K562 (cell line): ENCODE measurements around the gene APLF. TPM values are rescaled to one million over a fixed set of nuclear protein-coding genes. Genes with fewer than 3 reads are reported as not detected.

Source experiments
- BDP1 ChIP-seq: IDR thresholded peaks from 3 replicates; pipeline ENCODE4 v1.6.1; 2011; ENCODE audit not compliant: insufficient read length, insufficient read depth
- BRD9 ChIP-seq: fragments of 450-650 bp; IDR thresholded peaks from 2 replicates; pipeline ENCODE4 v1.6.1; 2018; ENCODE audit warnings: low read depth; ENCODE audit not compliant: partially characterized antibody
- DNMT1 ChIP-seq: fragments of 450-650 bp; IDR thresholded peaks from 2 replicates; pipeline ENCODE4 v1.6.1; 2016; ENCODE audit warnings: antibody characterized with exemption, mild to moderate bottlenecking
- EGR1 ChIP-seq: fragments of 450-650 bp; conservative IDR thresholded peaks from 2 replicates; pipeline ENCODE4 v1.6.1; 2017; ENCODE audit warnings: mild to moderate bottlenecking
- ERF ChIP-seq: fragments of 450-650 bp; formaldehyde crosslinking; IDR thresholded peaks from 2 replicates; pipeline ENCODE4 v1.4.0; 2020; ENCODE audit warnings: mild to moderate bottlenecking, mixed read lengths
- HMGN3 ChIP-seq: IDR thresholded peaks from 2 replicates; pipeline ENCODE4 v1.6.1; 2011; ENCODE audit warnings: borderline replicate concordance, low read depth, mild to moderate bottlenecking, mixed read lengths, low read length; ENCODE audit not compliant: insufficient read length; ENCODE audit errors: extremely low read depth
- KDM5B ChIP-seq: fragments of 200-600 bp; sonication (generic); IDR thresholded peaks from 2 replicates; pipeline ENCODE4 v1.6.1; 2012; ENCODE audit warnings: low read depth, mild to moderate bottlenecking, moderate library complexity, low read length, control low read depth, inconsistent platforms; ENCODE audit not compliant: insufficient replicate concordance
- KHSRP ChIP-seq: fragments of 450-650 bp; IDR thresholded peaks from 2 replicates; pipeline ENCODE4 v1.6.1; 2017
- MAFF ChIP-seq: IDR thresholded peaks from 2 replicates; pipeline ENCODE4 v1.6.1; 2012; ENCODE audit warnings: low read length, improper control_type of control experiment
- MTA1 ChIP-seq: fragments of 450-650 bp; IDR thresholded peaks from 2 replicates; pipeline ENCODE4 v1.6.1; 2017; ENCODE audit warnings: borderline replicate concordance
- MXI1 ChIP-seq: IDR thresholded peaks from 2 replicates; pipeline ENCODE4 v1.6.1; 2011; ENCODE audit warnings: low read depth, mild to moderate bottlenecking, improper control_type of control experiment, low read length
- NKRF ChIP-seq: fragments of 450-650 bp; IDR thresholded peaks from 2 replicates; pipeline ENCODE4 v1.6.1; 2016; ENCODE audit warnings: borderline replicate concordance
- POU5F1 ChIP-seq: fragments of 150-350 bp; IDR thresholded peaks from 2 replicates; pipeline ENCODE4 v1.6.1; 2014; ENCODE audit warnings: borderline replicate concordance, low read length, low read depth, mild to moderate bottlenecking; ENCODE audit not compliant: partially characterized antibody
- PREB ChIP-seq: sonication (generic); formaldehyde crosslinking; IDR thresholded peaks from 2 replicates; pipeline ENCODE4 v1.8.1; 2023; ENCODE audit warnings: mild to moderate bottlenecking, missing genetic modification reagents
- RBM17 ChIP-seq: fragments of 200-400 bp; formaldehyde crosslinking; IDR thresholded peaks from 2 replicates; pipeline ENCODE4 v1.6.1; 2017; ENCODE audit warnings: low read depth, mild to moderate bottlenecking, low read length, borderline replicate concordance
- TCF3 ChIP-seq: sonication (generic); formaldehyde crosslinking; IDR thresholded peaks from 2 replicates; pipeline ENCODE4 v1.4.0; 2020; ENCODE audit warnings: mild to moderate bottlenecking, missing genetic modification reagents
- U2AF2 ChIP-seq: fragments of 200-400 bp; formaldehyde crosslinking; optimal IDR thresholded peaks from 2 replicates; pipeline ENCODE3; 2017; ENCODE audit warnings: low read depth, mild to moderate bottlenecking, low read length
- ZNF134 ChIP-seq: fragments of 250-450 bp; sonication (Bioruptor Pico); conservative IDR thresholded peaks from 2 replicates; pipeline ENCODE4 v1.4.0; 2020
- ZNF24 ChIP-seq: fragments of 450-650 bp; IDR thresholded peaks from 2 replicates; pipeline ENCODE4 v1.6.1; 2016
- ZNF384 ChIP-seq: IDR thresholded peaks from 2 replicates; pipeline ENCODE4 v1.6.1; 2012; ENCODE audit warnings: low read depth, low read length, improper control_type of control experiment
- ZNF830 ChIP-seq: fragments of 250-450 bp; sonication (Bioruptor Pico); IDR thresholded peaks from 2 replicates; pipeline ENCODE4 v1.5.0; 2021; ENCODE audit warnings: mild to moderate bottlenecking
- polyA plus RNA-seq, 8 experiments: library from polyadenylated mRNA; depleted of rRNA in 4 of 8; stranded (reverse) in 5 of 8; unstranded in 3 of 8; fragments of >200 nt; fragmentation: Nextera tagmentation in 2 of 8; fragmentation: Illumina TruSeq in 1 of 8; extraction: Ambion mirVana in 2 of 8; extraction: Trizol in 1 of 8; gene quantifications; 2 replicates each; pipeline versions ENCODE4 v1.2.1 to v1.2.3, GENCODE V29; 2011 to 2014; ENCODE audit warnings: inconsistent platforms in 1 of 8, missing spikeins in 1 of 8
- total RNA-seq, 7 experiments: library from RNA; depleted of rRNA in 6 of 7; stranded (reverse); fragments of >200 nt in 6 of 7; fragmentation: Illumina TruSeq in 2 of 7; extraction: Trizol in 2 of 7; gene quantifications; 2 replicates each; pipeline versions ENCODE4 v1.2.1 to v1.2.3, GENCODE V29; 2011 to 2021; ENCODE audit warnings: low replicate concordance in 1 of 7
- TF ChIP-seq, protein P1 (sequence below): fragments of 250-450 bp; sonication (Bioruptor Pico); IDR thresholded peaks from 2 replicates; pipeline ENCODE4 v1.8.0; 2022; ENCODE audit warnings: moderate library complexity, mild to moderate bottlenecking, inconsistent platforms
- TF ChIP-seq, protein P2 (sequence below): sonication (generic); formaldehyde crosslinking; IDR thresholded peaks from 2 replicates; pipeline ENCODE4 v1.8.0; 2022; ENCODE audit warnings: missing genetic modification reagents, mild to moderate bottlenecking, moderate library complexity, borderline replicate concordance

APLF gene
- total and polyA plus RNA-seq, 9 of the 15 experiments (the other 6 are each of a cell fraction or from before 2014, with no cell fraction given), result 0.07 to 1.1 (median 0.71) TPM

- peak; percentile 84 for TF ChIP-seq NKRF
- TF ChIP-seq DNMT1, result no peak
- no peak for TF ChIP-seq ZNF24
- no peak for TF ChIP-seq MAFF
- no peak for TF ChIP-seq BRD9
- TF ChIP-seq MTA1, result peak; percentile 62
- no peak for TF ChIP-seq ZNF384
- TF ChIP-seq, protein P1, sequence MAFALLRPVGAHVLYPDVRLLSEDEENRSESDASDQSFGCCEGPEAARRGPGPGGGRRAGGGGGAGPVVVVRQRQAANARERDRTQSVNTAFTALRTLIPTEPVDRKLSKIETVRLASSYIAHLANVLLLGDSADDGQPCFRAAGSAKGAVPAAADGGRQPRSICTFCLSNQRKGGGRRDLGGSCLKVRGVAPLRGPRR, result no peak
- TF ChIP-seq ERF (CRISPR knock-in tag), result 0 out of 2 replicates have a peak, but pooled peaks have one; percentile 57
- no peak for TF ChIP-seq ZNF134
- no peak for TF ChIP-seq PREB (CRISPR knock-in tag)
- TF ChIP-seq ZNF830 (CRISPR knock-in tag), result no peak
- TF ChIP-seq, protein P2, sequence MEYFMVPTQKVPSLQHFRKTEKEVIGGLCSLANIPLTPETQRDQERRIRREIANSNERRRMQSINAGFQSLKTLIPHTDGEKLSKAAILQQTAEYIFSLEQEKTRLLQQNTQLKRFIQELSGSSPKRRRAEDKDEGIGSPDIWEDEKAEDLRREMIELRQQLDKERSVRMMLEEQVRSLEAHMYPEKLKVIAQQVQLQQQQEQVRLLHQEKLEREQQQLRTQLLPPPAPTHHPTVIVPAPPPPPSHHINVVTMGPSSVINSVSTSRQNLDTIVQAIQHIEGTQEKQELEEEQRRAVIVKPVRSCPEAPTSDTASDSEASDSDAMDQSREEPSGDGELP (CRISPR knock-in tag), result peak; percentile 63
- TF ChIP-seq POU5F1, result peak; percentile 9
- no peak for TF ChIP-seq KDM5B
- TF ChIP-seq MXI1, result peak; percentile 83
- no peak for TF ChIP-seq TCF3 (CRISPR knock-in tag)
- no peak for TF ChIP-seq KHSRP
- no peak for TF ChIP-seq BDP1
- TF ChIP-seq HMGN3, result peak; percentile 86
- no peak for TF ChIP-seq RBM17
- TF ChIP-seq EGR1, result peak; percentile 56
- no peak for TF ChIP-seq U2AF2
These were observed at the start of gene APLF, which contains the start of gene FBXO48 (continued) for GRCh38 chr2:68467077-68467960.
